CD14-positive monocyte (primary cell): ENCODE results near the gene GTF3C5. TPM values are rescaled to one million over a fixed set of nuclear protein-coding genes. Genes with fewer than 3 reads are reported as not detected.
"Not testable (repeated sequence)": the region's sequence is repeated elsewhere in the genome, so short reads cannot be mapped to it uniquely, and the experiment has no call there.

Experiments used
- DNase-seq, 3 donors: peaks; one replicate each; pipeline ENCODE4 v3.0.0-alpha.2; 2011 to 2022
- H2AFZ ChIP-seq: 2 replicates; pipeline ENCODE4 v1.6.0; 2012; ENCODE audit warnings: mild to moderate bottlenecking, low read depth, low read length, inconsistent platforms; ENCODE audit not compliant: insufficient read depth, poor library complexity, severe bottlenecking
- H3K27ac ChIP-seq, 2 donors: 1 replicate in 1 of 2; 2 replicates in 1 of 2; pipeline ENCODE4 v1.5.1; 2012 to 2013; ENCODE audit warnings: low read length in 2 of 2, control low read depth in 1 of 2, inconsistent platforms in 1 of 2, low read depth in 1 of 2, mild to moderate bottlenecking in 1 of 2
- H3K27me3 ChIP-seq, 2 donors: one replicate each; pipeline versions ENCODE4 v1.6.0 to v1.6.1; 2011 to 2013; ENCODE audit warnings: low read length in 2 of 2; ENCODE audit not compliant: control insufficient read depth in 2 of 2, insufficient read depth in 2 of 2
- H3K36me3 ChIP-seq, 2 donors: replicated peaks in 1 of 2; 1 replicate in 1 of 2; 2 replicates in 1 of 2; pipeline versions ENCODE4 v1.5.1 to v1.6.1; 2012 to 2013; ENCODE audit warnings: low read length in 2 of 2, control low read depth in 1 of 2, inconsistent platforms in 1 of 2, mild to moderate bottlenecking in 1 of 2; ENCODE audit not compliant: insufficient read depth in 2 of 2, control insufficient read depth in 1 of 2
- H3K4me1 ChIP-seq, 2 donors: 1 replicate in 1 of 2; 2 replicates in 1 of 2; pipeline versions ENCODE4 v1.5.1 to v1.6.1; 2012 to 2013; ENCODE audit warnings: low read length in 2 of 2, control low read depth in 1 of 2, inconsistent platforms in 1 of 2, mild to moderate bottlenecking in 1 of 2, moderate library complexity in 1 of 2; ENCODE audit not compliant: insufficient read depth in 2 of 2, control insufficient read depth in 1 of 2
- H3K4me2 ChIP-seq: replicated peaks from 2 replicates; pipeline ENCODE3; 2012; ENCODE audit warnings: low read length, moderate library complexity, mild to moderate bottlenecking; ENCODE audit not compliant: poor library complexity, severe bottlenecking; ENCODE audit errors: extremely low read depth
- H3K4me3 ChIP-seq, 3 experiments: fragments of 200-600 bp in 1 of 3; sonication (generic) in 1 of 3; replicated peaks in 1 of 3; 1 replicate in 2 of 3; 2 replicates in 1 of 3; pipeline ENCODE4 v1.5.1; 2011 to 2013; ENCODE audit warnings: low read length in 3 of 3, mild to moderate bottlenecking in 3 of 3, control low read depth in 2 of 3, low read depth in 2 of 3, inconsistent platforms in 1 of 3, moderate library complexity in 1 of 3
- H3K79me2 ChIP-seq: 2 replicates; pipeline ENCODE4 v1.6.0; 2012; ENCODE audit warnings: mild to moderate bottlenecking, control low read depth, inconsistent platforms, low read length, moderate library complexity; ENCODE audit not compliant: insufficient read depth
- H3K9ac ChIP-seq: 2 replicates; pipeline ENCODE4 v1.6.0; 2017; ENCODE audit warnings: low read length, mild to moderate bottlenecking; ENCODE audit not compliant: insufficient read depth, poor library complexity, severe bottlenecking
- H3K9me3 ChIP-seq, 2 donors: replicated peaks in 1 of 2; 1 replicate in 1 of 2; 2 replicates in 1 of 2; pipeline versions ENCODE4 v1.5.1 to v1.6.1; 2012 to 2013; ENCODE audit warnings: low read length in 2 of 2, control low read depth in 1 of 2; ENCODE audit not compliant: control insufficient read depth in 1 of 2, insufficient read depth in 1 of 2
- H4K20me1 ChIP-seq: 2 replicates; pipeline ENCODE4 v1.6.0; 2012; ENCODE audit warnings: mild to moderate bottlenecking, low read length, control low read depth, moderate library complexity; ENCODE audit not compliant: insufficient read depth
- H3K27ac Mint-ChIP-seq, 7 donors: one replicate each; pipeline ENCODE4 v1.8.0; 2020; ENCODE audit warnings: mild to moderate bottlenecking in 7 of 7, mixed read lengths in 7 of 7, moderate library complexity in 6 of 7, inconsistent platforms in 2 of 7
- H3K27me3 Mint-ChIP-seq, 3 donors: one replicate each; pipeline ENCODE4 v1.8.0; 2021 to 2022; ENCODE audit warnings: low read depth in 3 of 3, mild to moderate bottlenecking in 3 of 3, mixed read lengths in 3 of 3, moderate library complexity in 3 of 3, inconsistent platforms in 1 of 3
- H3K36me3 Mint-ChIP-seq, 2 donors: one replicate each; pipeline ENCODE4 v1.8.0; 2020; ENCODE audit warnings: mixed read lengths in 2 of 2, inconsistent platforms in 1 of 2, mild to moderate bottlenecking in 1 of 2
- H3K4me1 Mint-ChIP-seq: one replicate; pipeline ENCODE4 v1.8.0; 2020; ENCODE audit warnings: mild to moderate bottlenecking, mixed read lengths
- H3K4me3 Mint-ChIP-seq, 2 donors: one replicate each; pipeline ENCODE4 v1.8.0; 2020; ENCODE audit warnings: mild to moderate bottlenecking in 2 of 2, mixed read lengths in 2 of 2, moderate library complexity in 1 of 2
- H3K9me3 Mint-ChIP-seq, 7 donors: one replicate each; pipeline ENCODE4 v1.8.0; 2020 to 2022; ENCODE audit warnings: mixed read lengths in 7 of 7, mild to moderate bottlenecking in 6 of 7, moderate library complexity in 6 of 7, inconsistent platforms in 2 of 7
- CTCF ChIP-seq: fragments of 200-600 bp; IDR thresholded peaks from one replicate; pipeline ENCODE4 v1.8.0; 2022; ENCODE audit warnings: antibody characterized with exemption, mild to moderate bottlenecking
- WGBS: methylation state at CpG from one replicate; pipeline ENCODE4 v1.1.5; 2013; ENCODE audit warnings: missing lambda C conversion rate; ENCODE audit not compliant: insufficient coverage; 5-methylcytosine and 5-hydroxymethylcytosine counted together
- intact Hi-C, 2 donors: fragments of 100-400 bp; cut with micrococcal nuclease; formaldehyde crosslinking; loops; one replicate each; pipeline versions ENCODE4 v1.15.0 to v1.15.1; 2023
- polyA plus RNA-seq, 3 donors: library from polyadenylated mRNA; depleted of rRNA in 1 of 3; unstranded in 2 of 3; stranded (reverse) in 1 of 3; fragments of 300-500 nt in 2 of 3; fragments of >200 nt in 1 of 3; fragmentation: Illumina TruSeq in 2 of 3; gene quantifications; 1 replicate in 2 of 3; 2 replicates in 1 of 3; pipeline ENCODE4 v1.2.3, GENCODE V29; 2012 to 2021

Gene GTF3C5
- polyA plus RNA-seq, 3 donors: 21.3 to 75.6 (median 24.4) TPM

GRCh38 chr9:132989014-132989310 is 41.8 kb upstream of the GTF3C5 start:
- Mint-ChIP-seq H3K9me3 (peaks cover 0 to 2% (median 0%) of the 10 kb centered on the region in 7 donors), H3K4me3 (no peak overlapping the region), H3K4me1 (peaks cover 7% of the 10 kb centered on the region), H3K27ac (no peak overlapping the region), H3K36me3 (no peaks in the 10 kb centered on the region), H3K27me3 (peaks cover 7 to 51% (median 7%) of the 10 kb centered on the region in 3 donors)
- Histone ChIP-seq H3K27me3 (peaks cover 0 to 6% of the 10 kb centered on the region in 2 donors), H2AFZ (no peak overlapping the region), H3K27ac (no peak overlapping the region), H4K20me1 (no peaks in the 10 kb centered on the region), H3K4me3 (no peak overlapping the region), H3K4me2 (no peak overlapping the region), H3K9ac (no peak overlapping the region), H3K79me2 (no peaks in the 10 kb centered on the region), H3K4me1 (no peaks in the 10 kb centered on the region), H3K36me3 (no peaks in the 10 kb centered on the region), H3K9me3 (no peaks in the 10 kb centered on the region)
- TF ChIP-seq CTCF: no peak
- WGBS: 98% methylated on average over 13 of the region's 13 CpGs
- no peak for DNase-seq
- intact Hi-C loops: no loop called here

GRCh38 chr9:132989414-132989996 is 41.3 kb upstream of the GTF3C5 start:
- H3K4me2 ChIP-seq: no peak overlapping the region
- 100% methylated on average over 6 of the region's 23 CpGs for WGBS
- peaks cover 10% of the 10 kb centered on the region for H3K4me1 Mint-ChIP-seq

GRCh38 chr9:132989998-132990557 is 40.7 kb upstream of the GTF3C5 start:
- H3K27ac ChIP-seq, H3K4me2 ChIP-seq, H3K4me3 ChIP-seq, H3K27ac Mint-ChIP-seq, H3K4me1 ChIP-seq, H3K9me3 ChIP-seq, H3K36me3 ChIP-seq, H3K27me3 ChIP-seq, H3K36me3 Mint-ChIP-seq, H3K79me2 ChIP-seq, DNase-seq, H2AFZ ChIP-seq, H3K9ac ChIP-seq, intact Hi-C loops, H3K4me3 Mint-ChIP-seq, H4K20me1 ChIP-seq, H3K9me3 Mint-ChIP-seq: not testable (repeated sequence)
- Mint-ChIP-seq H3K27me3 (peaks cover 7 to 53% (median 7%) of the 10 kb centered on the region in 3 donors), H3K4me1 (peaks cover 14% of the 10 kb centered on the region)
- WGBS: 57% methylated on average over 2 of the region's 4 CpGs

More at GRCh38 chr9:132989414-132989996, 41.3 kb upstream of the GTF3C5 start:
- H3K27ac Mint-ChIP-seq: peak overlapping the region in 1 of 7 donors; percentile 1
- H2AFZ ChIP-seq: no peak overlapping the region
- peaks cover 3 to 5% of the 10 kb centered on the region in 2 donors for H3K4me1 ChIP-seq
- H3K27me3 Mint-ChIP-seq: peaks cover 5 to 50% (median 7%) of the 10 kb centered on the region in 3 donors
- H3K9me3 Mint-ChIP-seq: peaks cover 0 to 2% (median 0%) of the 10 kb centered on the region in 7 donors
- no peaks in the 10 kb centered on the region for H3K36me3 Mint-ChIP-seq
- H4K20me1 ChIP-seq: no peaks in the 10 kb centered on the region
- H3K4me3 Mint-ChIP-seq: no peak overlapping the region
- no peak overlapping the region for H3K9ac ChIP-seq
- H3K79me2 ChIP-seq: no peaks in the 10 kb centered on the region
- H3K9me3 ChIP-seq: no peaks in the 10 kb centered on the region
- no peak overlapping the region for H3K4me3 ChIP-seq
- intact Hi-C loops: no loop called here
- no peaks in the 10 kb centered on the region for H3K36me3 ChIP-seq
- no peak for DNase-seq
- no peak overlapping the region for H3K27ac ChIP-seq
- peaks cover 0 to 9% of the 10 kb centered on the region in 2 donors for H3K27me3 ChIP-seq
- no peak for TF ChIP-seq CTCF
